ENCODE measurements around the gene SH3PXD2A. TPM values are rescaled to one million over a fixed set of nuclear protein-coding genes. Genes with fewer than 3 reads are reported as not detected.

SH3PXD2A gene
- total and polyA plus RNA-seq, 3 donors from 2014 or later, result 10.8 to 12.1 (median 12.0) TPM

GRCh38 chr10:103781329-103782061 is 73.9 kb downstream of the SH3PXD2A start:
- Histone ChIP-seq H3K36me3 (ENCODE audit: low read depth, missing control alignments) (no peaks in the 10 kb centered on the region), H3K27me3 (no peaks in the 10 kb centered on the region), H3K9me3 (no peaks in the 10 kb centered on the region), H3K27ac (no peak overlapping the region), H3K4me1 (peaks cover 24% of the 10 kb centered on the region), H3K4me3 (no peak overlapping the region)
- no peak for DNase-seq
- WGBS, 2 donors, result 86 to 89% methylated on average over 6 of the region's 6 CpGs
- intact Hi-C loops (cut with DNase I; ENCODE audit: low total_unique reads), result no loop called here
- TF ChIP-seq CTCF (IDR thresholded peaks at IDR 0.05) (no peak), POLR2A (IDR thresholded peaks at IDR 0.05) (no peak)

GRCh38 chr10:103780242-103781149 is 74.9 kb downstream of the SH3PXD2A start:
- TF ChIP-seq CTCF (IDR thresholded peaks at IDR 0.05), result no peak
- TF ChIP-seq POLR2A (IDR thresholded peaks at IDR 0.05), result no peak
- Histone ChIP-seq H3K36me3 (ENCODE audit: low read depth, missing control alignments) (no peaks in the 10 kb centered on the region), H3K4me3 (no peak overlapping the region), H3K27ac (no peak overlapping the region), H3K9me3 (no peaks in the 10 kb centered on the region), H3K4me1 (peaks cover 24% of the 10 kb centered on the region), H3K27me3 (no peaks in the 10 kb centered on the region)
- intact Hi-C loops (cut with DNase I; ENCODE audit: low total_unique reads), result no loop called here
- DNase-seq, result no peak
- WGBS, 2 donors, result 90 to 91% methylated on average over 7 to 8 of the region's 8 CpGs

GRCh38 chr10:103778358-103779139 is 76.8 kb downstream of the SH3PXD2A start:
- H3K9me3 ChIP-seq, result no peaks in the 10 kb centered on the region
- H3K36me3 ChIP-seq (ENCODE audit: low read depth, missing control alignments), result no peaks in the 10 kb centered on the region
- 86 to 91% methylated on average over 10 of the region's 10 CpGs for WGBS, 2 donors
- TF ChIP-seq CTCF (IDR thresholded peaks at IDR 0.05) (no peak), POLR2A (IDR thresholded peaks at IDR 0.05) (no peak)
- peaks cover 20% of the 10 kb centered on the region for H3K4me1 ChIP-seq
- no peak overlapping the region for H3K4me3 ChIP-seq
- no peak overlapping the region for H3K27ac ChIP-seq
- no peaks in the 10 kb centered on the region for H3K27me3 ChIP-seq
- no peak for DNase-seq
- intact Hi-C loops (cut with DNase I; ENCODE audit: low total_unique reads), result loop anchor here (5.0 kb wide), 1 partner anchor 89 kb away; no protein-coding TSS in a partner anchor

- intact Hi-C loops (cut with DNase I; ENCODE audit: low total_unique reads), result loop anchor here (5.0 kb wide), 1 partner anchor 90 kb away; no protein-coding TSS in a partner anchor
- Histone ChIP-seq H3K36me3 (ENCODE audit: low read depth, missing control alignments) (no peaks in the 10 kb centered on the region), H3K4me1 (peaks cover 16% of the 10 kb centered on the region), H3K4me3 (no peak overlapping the region), H3K27ac (no peak overlapping the region), H3K27me3 (no peaks in the 10 kb centered on the region), H3K9me3 (no peaks in the 10 kb centered on the region)
- TF ChIP-seq POLR2A (IDR thresholded peaks at IDR 0.05) (no peak), CTCF (IDR thresholded peaks at IDR 0.05) (no peak)
- WGBS, 2 donors, result 54 to 82% methylated on average over 4 to 12 of the region's 12 CpGs
- DNase-seq, result no peak
These were observed 78.3 kb downstream of the SH3PXD2A start for GRCh38 chr10:103776878-103777591.
